Measurements from ENCODE around the gene SIGLEC10.

Gene SIGLEC10

GRCh38 chr19:51364200-51365106 is 53.0 kb downstream of the SIGLEC10 start:
- no peak for DNase-seq

- no peak for DNase-seq
Observed at GRCh38 chr19:51361239-51361638, 56.2 kb downstream of the SIGLEC10 start.
